Kidney glomerular epithelial cell (primary cell): ENCODE measurements around the gene C17orf78.
"Not testable (repeated sequence)": the region's sequence is repeated elsewhere in the genome, so short reads cannot be mapped to it uniquely, and the experiment has no call there.

Experiments
- DNase-seq: peaks from one replicate; lab custom pipeline; 2025; lab: John Stamatoyannopoulos, UW

Gene C17orf78

GRCh38 chr17:37375706-37376105 lies at the start of gene C17orf78:
Gene C17orf78 (plus strand): TSS chr17:37375985. CDS start chr17:37376093, 108 bp downstream.
- no peak for DNase-seq

GRCh38 chr17:37327341-37328090 lies 48.3 kb upstream of the C17orf78 start:
- peak; percentile 35 for DNase-seq

- no peak for DNase-seq
Measured at GRCh38 chr17:37338847-37339246, 36.9 kb upstream of the C17orf78 start.

- no peak for DNase-seq
Measured at GRCh38 chr17:37339321-37339720, 36.5 kb upstream of the C17orf78 start.

- no peak for DNase-seq
Measured at GRCh38 chr17:37340804-37341203, 35.0 kb upstream of the C17orf78 start.

- DNase-seq, result no peak
Measured at GRCh38 chr17:37342589-37342988, 33.2 kb upstream of the C17orf78 start.

GRCh38 chr17:37344519-37344918 lies 31.3 kb upstream of the C17orf78 start:
- DNase-seq, result no peak

- not testable (repeated sequence) for DNase-seq
Measured at GRCh38 chr17:37346863-37347402, 28.9 kb upstream of the C17orf78 start.

- DNase-seq, result not testable (repeated sequence)
Measured at GRCh38 chr17:37356796-37357569, 18.8 kb upstream of the C17orf78 start.

- DNase-seq, result no peak
Measured at GRCh38 chr17:37358098-37358829, 17.5 kb upstream of the C17orf78 start.

- DNase-seq, result peak; percentile 77
Measured at GRCh38 chr17:37358830-37359681, 16.7 kb upstream of the C17orf78 start.

GRCh38 chr17:37359682-37360188 lies 16.1 kb upstream of the C17orf78 start:
- peak; percentile 47 for DNase-seq

GRCh38 chr17:37360632-37361031 lies 15.2 kb upstream of the C17orf78 start:
- DNase-seq, result no peak

GRCh38 chr17:37361543-37361942 lies 14.2 kb upstream of the C17orf78 start:
- DNase-seq, result no peak

- DNase-seq, result no peak
Measured at GRCh38 chr17:37365589-37365988, 10.2 kb upstream of the C17orf78 start.

- no peak for DNase-seq
Measured at GRCh38 chr17:37368577-37368976, 7.2 kb upstream of the C17orf78 start.

- peak; percentile 69 for DNase-seq
Measured at GRCh38 chr17:37373530-37374159, 2.1 kb upstream of the C17orf78 start.

GRCh38 chr17:37382056-37382455 lies 6.3 kb downstream of the C17orf78 start:
- no peak for DNase-seq

GRCh38 chr17:37384560-37385149 lies 8.9 kb downstream of the C17orf78 start:
- no peak for DNase-seq

- no peak for DNase-seq
Measured at GRCh38 chr17:37385474-37385990, 9.7 kb downstream of the C17orf78 start.
